ENCODE measurements around the gene TWIST2.

- no peak for TF ChIP-seq POLR2A (IDR thresholded peaks at IDR 0.05)
- TF ChIP-seq CTCF (IDR thresholded peaks at IDR 0.05) = no peak
- no peak for TF ChIP-seq EP300 (IDR thresholded peaks at IDR 0.05)
- no peak for TF ChIP-seq POLR2AphosphoS5 (IDR thresholded peaks at IDR 0.05)
Observed at GRCh38 chr2:238899386-238899785, 51.5 kb downstream of the TWIST2 start.
